ENCODE results near the gene SLC35G4.
A peak's percentile ranks its signal among the peaks of the same experiment; 100 is the strongest.
"Not testable (repeated sequence)": the region's sequence is repeated elsewhere in the genome, so short reads cannot be mapped to it uniquely, and the experiment has no call there.

SLC35G4 gene

GRCh38 chr18:11609488-11609887 lies at the start of gene SLC35G4:
Gene SLC35G4 (plus strand): TSS chr18:11609596. CDS start chr18:11609596, 0 bp downstream.
- not testable (repeated sequence) for DNase-seq

DNA sequence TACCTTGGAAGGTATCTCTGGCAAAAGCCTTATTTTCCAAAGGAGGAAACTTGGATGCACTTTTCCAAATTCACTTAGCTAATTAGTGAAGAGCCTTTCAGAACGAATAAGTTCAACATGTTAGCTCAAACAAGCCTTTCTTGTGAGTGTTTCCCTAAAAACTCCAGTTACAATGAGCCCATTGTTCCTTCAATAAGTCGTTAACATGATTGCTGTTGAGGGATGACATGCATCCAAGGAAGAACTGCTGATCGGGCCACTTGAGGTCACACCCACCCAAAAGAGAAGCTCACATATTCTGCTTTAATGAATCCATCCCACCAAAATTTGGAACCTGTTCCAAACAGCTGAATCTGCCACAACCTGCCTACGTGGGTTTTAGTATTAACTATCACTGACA lies 48.1 kb upstream of the SLC35G4 start:
- DNase-seq: no peak

DNA sequence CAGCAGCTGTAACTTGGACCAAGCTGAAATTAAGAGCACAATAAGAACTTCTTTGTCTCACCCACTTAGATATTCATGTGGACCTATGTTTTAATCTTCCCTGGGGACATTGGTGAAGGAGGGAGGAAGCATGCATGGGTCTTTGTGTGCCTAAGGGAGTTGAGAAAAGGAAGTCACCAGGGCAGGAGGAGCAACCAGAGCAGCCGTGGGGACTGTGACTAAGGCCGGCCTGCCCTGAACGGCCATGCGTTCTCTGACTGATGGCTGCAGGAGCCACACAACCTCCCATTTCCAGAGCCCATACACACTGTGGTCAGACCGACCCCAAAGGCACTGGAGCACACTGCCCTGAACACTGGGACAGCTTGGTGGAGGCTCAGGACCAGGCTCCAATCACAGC lies 43.7 kb upstream of the SLC35G4 start:
- no peak for DNase-seq

GRCh38 chr18:11566236-11566965 lies 43.0 kb upstream of the SLC35G4 start:
- DNase-seq: no peak

GRCh38 chr18:11567396-11567795 lies 42.0 kb upstream of the SLC35G4 start:
- DNase-seq: no peak

DNA sequence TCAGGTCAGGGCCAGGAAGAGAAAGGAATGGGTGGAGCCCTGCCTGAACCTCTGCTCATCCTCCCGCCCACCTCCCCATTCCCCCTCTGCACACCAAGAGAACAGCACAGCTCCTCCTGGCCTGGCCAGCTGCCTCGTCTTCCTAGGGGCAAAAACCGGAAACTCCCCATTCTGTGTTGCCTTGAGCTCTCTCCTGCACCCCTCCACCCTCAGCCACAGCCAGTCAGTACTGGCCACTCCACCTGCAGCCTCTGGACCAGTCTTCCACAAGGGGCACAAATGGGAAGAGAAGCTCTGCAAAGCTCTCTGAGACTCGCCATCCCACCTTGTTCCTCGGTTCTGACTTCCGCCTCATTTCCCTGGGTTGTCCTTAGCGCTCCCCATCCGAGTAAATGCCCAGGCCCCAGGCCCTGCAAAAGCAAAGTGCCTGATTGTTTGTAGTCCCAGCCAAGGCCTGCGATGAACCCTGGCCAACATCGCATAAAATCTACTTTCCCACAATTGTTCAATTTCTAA lies 39.3 kb upstream of the SLC35G4 start:
- DNase-seq: no peak

GRCh38 chr18:11570769-11571412 lies 38.5 kb upstream of the SLC35G4 start:
- DNase-seq: no peak

DNA sequence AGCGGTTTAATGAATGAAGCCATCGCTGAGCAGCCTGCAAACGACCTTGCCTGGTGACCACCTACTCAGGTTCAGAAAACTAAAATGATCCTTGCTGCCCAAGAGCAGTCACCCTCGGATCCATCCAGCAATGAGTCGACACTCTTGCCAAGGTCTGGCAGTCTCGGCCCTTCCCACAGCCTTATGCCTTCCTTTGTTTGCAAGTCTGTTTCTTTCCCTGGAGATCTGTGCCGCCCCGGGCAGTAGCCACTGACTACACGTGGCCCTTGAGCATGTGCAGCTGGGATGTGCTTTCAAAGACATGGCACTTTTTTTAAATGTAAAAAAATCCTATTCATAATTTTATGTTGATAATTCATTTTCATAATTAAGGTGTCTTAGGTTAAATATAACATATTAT lies 37.2 kb upstream of the SLC35G4 start:
- DNase-seq: no peak

DNA sequence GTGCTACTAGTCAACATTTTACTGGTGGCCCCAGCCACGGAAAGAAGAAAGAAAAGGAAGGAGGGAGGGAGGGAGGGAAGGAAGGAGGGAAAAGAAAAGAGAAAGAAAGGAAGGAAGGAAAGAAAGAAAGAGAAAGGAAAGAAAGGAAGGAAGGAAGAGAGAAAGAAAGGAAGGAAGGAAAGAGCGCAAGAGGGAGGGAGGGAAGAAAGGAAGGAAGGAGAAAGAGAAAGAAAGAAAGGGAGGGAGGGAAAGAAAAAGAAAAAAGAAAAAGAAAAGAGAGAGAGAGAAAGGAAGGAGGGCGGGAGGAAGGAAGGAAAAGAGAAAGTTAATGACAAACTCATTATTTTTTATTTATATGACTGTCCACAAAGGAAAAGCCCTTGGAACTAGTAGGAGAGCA lies 34.9 kb upstream of the SLC35G4 start:
- no peak for DNase-seq

GRCh38 chr18:11577271-11578112 lies 31.9 kb upstream of the SLC35G4 start:
- peak in 1 of 2 donors; percentile 25 for DNase-seq

- DNase-seq: no peak
These were observed 30.6 kb upstream of the SLC35G4 start for GRCh38 chr18:11578799-11579198.

DNA sequence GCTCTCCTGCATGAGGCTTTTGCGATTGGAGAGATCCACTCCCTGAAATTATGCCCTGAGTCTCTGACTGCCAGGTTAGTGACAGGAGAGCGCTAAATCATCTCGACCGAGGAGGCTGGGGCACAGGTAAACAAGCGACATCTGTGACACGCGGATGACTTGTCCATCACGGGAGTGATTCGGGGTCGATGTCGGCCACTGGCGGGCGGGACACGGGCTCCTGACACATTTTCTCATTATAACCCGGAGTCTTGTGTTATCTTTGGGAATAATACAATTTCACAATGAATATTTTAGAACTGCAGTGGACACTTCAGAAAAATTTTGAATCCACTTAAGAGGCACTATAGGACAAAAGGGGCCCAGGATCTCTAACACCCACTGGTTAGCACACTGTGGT lies 29.5 kb upstream of the SLC35G4 start:
- no peak for DNase-seq

GRCh38 chr18:11581286-11581685 lies 28.1 kb upstream of the SLC35G4 start:
- DNase-seq: no peak

- no peak for DNase-seq
These were observed 23.8 kb upstream of the SLC35G4 start for GRCh38 chr18:11585596-11585995.

DNA sequence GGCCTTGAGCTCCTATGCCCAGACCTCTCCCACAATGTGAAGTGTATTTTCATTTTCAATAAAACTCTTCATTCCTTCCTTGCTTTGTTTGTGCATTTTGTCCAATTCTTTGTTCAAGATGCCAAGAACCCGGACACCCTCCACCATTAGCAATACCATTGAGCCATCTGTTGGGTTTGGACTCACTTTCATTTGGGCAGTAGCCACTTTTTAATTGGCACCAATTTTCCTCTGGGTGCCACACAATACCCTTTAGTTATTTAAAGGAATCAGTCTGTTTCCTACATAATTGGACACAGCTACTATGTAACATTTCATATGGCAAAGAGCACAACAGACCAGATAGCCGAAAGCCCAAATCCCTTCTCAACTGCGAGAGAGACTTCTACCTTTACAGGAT lies 22.5 kb upstream of the SLC35G4 start:
- no peak for DNase-seq

DNA sequence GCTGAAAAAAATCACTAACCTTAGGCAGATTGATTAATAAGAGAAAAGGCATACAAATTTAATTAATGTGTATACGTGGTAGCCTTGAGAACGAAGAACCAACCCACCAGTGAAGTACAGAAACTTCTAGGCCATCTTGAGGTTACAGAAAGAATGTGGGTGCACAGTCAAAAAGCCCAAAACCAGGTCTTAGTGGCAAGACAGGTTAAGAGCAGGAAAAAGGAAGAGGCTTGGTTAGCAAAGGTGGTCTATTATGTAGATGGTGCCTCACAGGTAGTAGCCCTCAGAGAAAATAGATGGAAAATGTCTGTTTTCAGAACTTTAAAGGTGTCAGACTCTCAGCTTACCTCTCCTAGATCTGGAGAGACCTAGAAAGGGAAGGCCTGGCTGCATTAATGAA lies 22.0 kb upstream of the SLC35G4 start:
- no peak for DNase-seq

- peak in 1 of 2 donors; percentile 25 for DNase-seq
These were observed 21.6 kb upstream of the SLC35G4 start for GRCh38 chr18:11587846-11588245.

DNA sequence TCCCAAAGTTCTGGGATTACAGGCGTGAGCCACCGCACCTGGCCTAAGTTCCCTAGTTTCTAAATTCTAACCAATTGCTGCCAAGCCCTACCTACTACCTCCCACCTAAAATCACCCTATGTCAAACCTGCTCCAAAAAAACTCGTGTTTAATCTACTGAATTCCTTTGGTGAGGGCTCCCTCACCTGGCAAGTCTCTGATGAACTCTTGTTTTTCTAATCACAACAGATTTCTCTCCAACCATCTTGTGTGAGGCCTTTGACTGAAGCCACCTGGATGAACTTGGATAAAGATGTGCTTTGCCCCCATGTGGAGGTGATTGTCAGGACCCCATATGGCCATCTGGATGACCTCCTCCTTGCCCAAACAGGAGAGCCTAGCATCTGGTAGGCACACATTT lies 17.4 kb upstream of the SLC35G4 start:
- peak in 1 of 2 donors; percentile 8 for DNase-seq

GRCh38 chr18:11600321-11600720 lies 9.1 kb upstream of the SLC35G4 start:
- no peak for DNase-seq

GRCh38 chr18:11607906-11608305 lies 1.5 kb upstream of the SLC35G4 start:
- DNase-seq: no peak

- DNase-seq: not testable (repeated sequence)
These were observed 778 bp upstream of the SLC35G4 start for GRCh38 chr18:11608618-11609017.

DNA sequence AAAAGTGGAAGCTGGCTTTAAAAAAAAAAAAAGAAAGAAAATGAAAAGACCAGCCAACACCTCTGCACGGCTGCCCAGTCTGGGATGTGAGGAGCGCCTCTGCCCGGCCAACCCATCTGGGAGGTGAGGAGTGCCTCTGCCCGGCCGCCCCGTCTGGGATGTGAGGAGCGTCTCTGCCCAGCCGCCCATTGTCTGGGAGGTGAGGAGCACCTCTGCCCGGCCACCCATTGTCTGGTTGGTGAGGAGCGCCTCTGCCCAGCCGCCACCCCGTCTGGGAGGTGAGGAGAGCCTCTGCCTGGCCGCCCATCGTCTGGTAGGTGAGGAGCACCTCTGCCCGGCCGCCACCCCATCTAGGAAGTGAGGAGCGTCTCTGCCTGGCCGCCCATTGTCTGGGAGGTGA lies 3.7 kb downstream of the SLC35G4 start:
- DNase-seq: not testable (repeated sequence)

- not testable (repeated sequence) for DNase-seq
These were observed 4.2 kb downstream of the SLC35G4 start for GRCh38 chr18:11613611-11614010.
